Immature natural killer cell (primary cell): ENCODE measurements around the gene EPS8L3. TPM values are rescaled to one million over a fixed set of nuclear protein-coding genes. Genes with fewer than 3 reads are reported as not detected.
"Not testable (repeated sequence)": the region's sequence is repeated elsewhere in the genome, so short reads cannot be mapped to it uniquely, and the experiment has no call there.

Experiments used
- DNase-seq, 3 donors: peaks; one replicate each; pipeline ENCODE4 v3.0.0; 2022; ENCODE audit warnings: mixed read lengths in 1 of 3
- H3K27ac Mint-ChIP-seq, 6 donors: one replicate each; pipeline ENCODE4 v1.8.0; 2020; ENCODE audit warnings: mixed read lengths in 6 of 6, mild to moderate bottlenecking in 5 of 6, inconsistent platforms in 4 of 6, moderate library complexity in 3 of 6
- H3K27me3 Mint-ChIP-seq, 3 donors: one replicate each; pipeline ENCODE4 v1.8.0; 2020 to 2021; ENCODE audit warnings: low read depth in 3 of 3, mild to moderate bottlenecking in 3 of 3, mixed read lengths in 3 of 3, moderate library complexity in 3 of 3, inconsistent platforms in 1 of 3
- H3K36me3 Mint-ChIP-seq, 3 donors: one replicate each; pipeline ENCODE4 v1.8.0; 2020; ENCODE audit warnings: mixed read lengths in 3 of 3, inconsistent platforms in 2 of 3, mild to moderate bottlenecking in 2 of 3
- H3K4me1 Mint-ChIP-seq, 2 donors: one replicate each; pipeline ENCODE4 v1.8.0; 2020; ENCODE audit warnings: inconsistent platforms in 2 of 2, mild to moderate bottlenecking in 2 of 2, mixed read lengths in 2 of 2, moderate library complexity in 1 of 2
- H3K4me3 Mint-ChIP-seq, 5 donors: one replicate each; pipeline ENCODE4 v1.8.0; 2020; ENCODE audit warnings: mild to moderate bottlenecking in 5 of 5, mixed read lengths in 5 of 5, inconsistent platforms in 3 of 5, moderate library complexity in 3 of 5
- H3K9me3 Mint-ChIP-seq, 6 donors: one replicate each; pipeline ENCODE4 v1.8.0; 2020; ENCODE audit warnings: mild to moderate bottlenecking in 6 of 6, mixed read lengths in 6 of 6, inconsistent platforms in 4 of 6, moderate library complexity in 3 of 6
- polyA plus RNA-seq, 3 donors: library from polyadenylated mRNA; unstranded; fragments of 300-500 nt; fragmentation: Illumina TruSeq; gene quantifications; one replicate each; pipeline ENCODE4 v1.2.3, GENCODE V29; 2021

Gene EPS8L3
- polyA plus RNA-seq, 3 donors from 2014 or later = 0.09 to 0.13 TPM; not detected in 1

GRCh38 chr1:109721971-109722370 is 41.8 kb downstream of the EPS8L3 start:
- no peaks in the 10 kb centered on the region for H3K9me3 Mint-ChIP-seq
- H3K4me1 Mint-ChIP-seq = no peaks in the 10 kb centered on the region
- H3K4me3 Mint-ChIP-seq = no peak overlapping the region
- DNase-seq = no peak
- no peaks in the 10 kb centered on the region for H3K36me3 Mint-ChIP-seq
- H3K27me3 Mint-ChIP-seq = peaks cover 2% of the 10 kb centered on the region in 3 donors
- no peak overlapping the region for H3K27ac Mint-ChIP-seq

- Mint-ChIP-seq H3K36me3 (no peaks in the 10 kb centered on the region), H3K27ac (no peak overlapping the region), H3K27me3 (peaks cover 2% of the 10 kb centered on the region in 3 donors), H3K9me3 (no peaks in the 10 kb centered on the region), H3K4me3 (no peak overlapping the region), H3K4me1 (no peaks in the 10 kb centered on the region)
- DNase-seq = no peak
Observed at GRCh38 chr1:109721042-109721441, 42.7 kb downstream of the EPS8L3 start.

- H3K27me3 Mint-ChIP-seq = peaks cover 0 to 2% (median 2%) of the 10 kb centered on the region in 3 donors
- H3K4me3 Mint-ChIP-seq = no peak overlapping the region
- H3K27ac Mint-ChIP-seq = no peak overlapping the region
- H3K4me1 Mint-ChIP-seq = no peaks in the 10 kb centered on the region
- DNase-seq = no peak
- H3K9me3 Mint-ChIP-seq = no peaks in the 10 kb centered on the region
- no peaks in the 10 kb centered on the region for H3K36me3 Mint-ChIP-seq
Observed at GRCh38 chr1:109719337-109719837, 44.3 kb downstream of the EPS8L3 start.

GRCh38 chr1:109718495-109718894 is 45.2 kb downstream of the EPS8L3 start:
- Mint-ChIP-seq H3K27me3 (peaks cover 0 to 3% (median 2%) of the 10 kb centered on the region in 3 donors), H3K9me3 (no peaks in the 10 kb centered on the region), H3K4me1 (no peaks in the 10 kb centered on the region), H3K27ac (no peak overlapping the region), H3K36me3 (no peaks in the 10 kb centered on the region), H3K4me3 (no peak overlapping the region)
- DNase-seq = no peak

- H3K27ac Mint-ChIP-seq = peak overlapping the region in 1 of 6 donors; percentile 52
- peaks cover 0 to 4% (median 2%) of the 10 kb centered on the region in 3 donors for H3K27me3 Mint-ChIP-seq
- no peaks in the 10 kb centered on the region for H3K36me3 Mint-ChIP-seq
- no peak for DNase-seq
- H3K4me3 Mint-ChIP-seq = no peak overlapping the region
- no peaks in the 10 kb centered on the region for H3K9me3 Mint-ChIP-seq
- H3K4me1 Mint-ChIP-seq = no peaks in the 10 kb centered on the region
Observed at GRCh38 chr1:109717729-109718128, 46.0 kb downstream of the EPS8L3 start.

- Mint-ChIP-seq H3K4me3 (no peak overlapping the region), H3K27ac (no peak overlapping the region), H3K4me1 (no peaks in the 10 kb centered on the region), H3K36me3 (no peaks in the 10 kb centered on the region), H3K27me3 (peaks cover 2 to 4% (median 2%) of the 10 kb centered on the region in 3 donors), H3K9me3 (no peaks in the 10 kb centered on the region)
- no peak for DNase-seq
Observed at GRCh38 chr1:109716570-109717090, 47.1 kb downstream of the EPS8L3 start.

GRCh38 chr1:109716121-109716520 is 47.6 kb downstream of the EPS8L3 start:
- Mint-ChIP-seq H3K27me3 (peaks cover 2 to 4% (median 3%) of the 10 kb centered on the region in 3 donors), H3K4me3 (no peak overlapping the region), H3K4me1 (no peaks in the 10 kb centered on the region), H3K36me3 (no peaks in the 10 kb centered on the region), H3K9me3 (no peaks in the 10 kb centered on the region), H3K27ac (no peak overlapping the region)
- DNase-seq = no peak

- H3K27ac Mint-ChIP-seq = no peak overlapping the region
- H3K4me3 Mint-ChIP-seq = no peak overlapping the region
- H3K9me3 Mint-ChIP-seq = peaks cover 0 to 4% (median 0%) of the 10 kb centered on the region in 6 donors
- H3K36me3 Mint-ChIP-seq = no peaks in the 10 kb centered on the region
- no peak for DNase-seq
- H3K4me1 Mint-ChIP-seq = no peaks in the 10 kb centered on the region
- H3K27me3 Mint-ChIP-seq = peaks cover 2 to 4% (median 3%) of the 10 kb centered on the region in 3 donors
Observed at GRCh38 chr1:109714661-109715372, 48.9 kb downstream of the EPS8L3 start.

- Mint-ChIP-seq H3K27ac (no peak overlapping the region), H3K9me3 (peaks cover 9 to 12% (median 10%) of the 10 kb centered on the region in 6 donors), H3K36me3 (peaks cover 8 to 10% (median 9%) of the 10 kb centered on the region in 3 donors), H3K4me3 (no peak overlapping the region), H3K4me1 (no peaks in the 10 kb centered on the region), H3K27me3 (peaks cover 2 to 6% (median 3%) of the 10 kb centered on the region in 3 donors)
- no peak for DNase-seq
Observed at GRCh38 chr1:109713636-109714035, 50.1 kb downstream of the EPS8L3 start.

- no peak overlapping the region for H3K27ac Mint-ChIP-seq
- H3K9me3 Mint-ChIP-seq = peaks cover 10 to 22% (median 15%) of the 10 kb centered on the region in 6 donors
Observed at GRCh38 chr1:109712321-109712864, 51.3 kb downstream of the EPS8L3 start.

GRCh38 chr1:109711593-109712320 is 52.0 kb downstream of the EPS8L3 start, which contains the start of gene GSTM5:
Gene GSTM5, plus strand, starts transcription at chr1:109712251. Its CDS starts 62 bp downstream, at chr1:109712313.
- H3K4me3 Mint-ChIP-seq = peak within 1 kb of the TSS in 2 of 5 donors; percentile 65 to 81
- peaks cover 10 to 28% (median 15%) of the 10 kb centered on the region in 6 donors for H3K9me3 Mint-ChIP-seq
- peaks cover 12 to 25% (median 15%) of the 10 kb centered on the region in 3 donors for H3K36me3 Mint-ChIP-seq
- not testable (repeated sequence) for DNase-seq, H3K27me3 Mint-ChIP-seq, H3K4me1 Mint-ChIP-seq
- peak within 1 kb of the TSS in 1 of 6 donors; percentile 84 for H3K27ac Mint-ChIP-seq

More at GRCh38 chr1:109712321-109712864, 51.3 kb downstream of the EPS8L3 start:
- no peak overlapping the region for H3K4me3 Mint-ChIP-seq
- H3K27me3 Mint-ChIP-seq = peaks cover 2 to 5% (median 4%) of the 10 kb centered on the region in 3 donors
- no peak for DNase-seq
- H3K4me1 Mint-ChIP-seq = no peaks in the 10 kb centered on the region
- H3K36me3 Mint-ChIP-seq = peaks cover 12 to 19% (median 15%) of the 10 kb centered on the region in 3 donors

- H3K4me1 Mint-ChIP-seq, H3K4me3 Mint-ChIP-seq, DNase-seq, H3K27me3 Mint-ChIP-seq, H3K27ac Mint-ChIP-seq: not testable (repeated sequence)
- peaks cover 12 to 25% (median 15%) of the 10 kb centered on the region in 3 donors for H3K36me3 Mint-ChIP-seq
- H3K9me3 Mint-ChIP-seq = peaks cover 10 to 28% (median 15%) of the 10 kb centered on the region in 6 donors
Observed at GRCh38 chr1:109709822-109710221, 53.9 kb downstream of the EPS8L3 start.

- H3K27ac Mint-ChIP-seq, H3K4me3 Mint-ChIP-seq, H3K4me1 Mint-ChIP-seq, DNase-seq, H3K27me3 Mint-ChIP-seq: not testable (repeated sequence)
- H3K9me3 Mint-ChIP-seq = peaks cover 10 to 36% (median 19%) of the 10 kb centered on the region in 6 donors
- peaks cover 12 to 33% (median 23%) of the 10 kb centered on the region in 3 donors for H3K36me3 Mint-ChIP-seq
Observed at GRCh38 chr1:109708949-109709348, 54.8 kb downstream of the EPS8L3 start.
